ENCODE data around the gene BLOC1S1.

GRCh38 chr12:55742719-55743405 lies 27.0 kb downstream of the BLOC1S1 start, which contains the start of gene GDF11:
- TF ChIP-seq CTCF (IDR thresholded peaks at IDR 0.05) = no peak
- TF ChIP-seq POLR2A (IDR thresholded peaks at IDR 0.05) = peak; percentile 58 to 78
